Activated naive CD8-positive, alpha-beta T cell treated with anti-CD3 and anti-CD28 coated beads, Interleukin-2, amount 50 U/mL, for 24 hours (primary cell): ENCODE data around the gene NR1D1.

Experiments
- ATAC-seq: fragments of 150-1000 bp; cut with Tn5 transposase; one replicate; pipeline ENCODE4 v1.10.0; 2021
- DNase-seq: peaks from one replicate; pipeline ENCODE4 v3.0.0; 2021
- H3K27ac Mint-ChIP-seq: one replicate; pipeline ENCODE4 v1.8.0; 2021; ENCODE audit warnings: mild to moderate bottlenecking, mixed read lengths
- H3K27me3 Mint-ChIP-seq: one replicate; pipeline ENCODE4 v1.8.0; 2021; ENCODE audit warnings: mixed read lengths
- H3K36me3 Mint-ChIP-seq: one replicate; pipeline ENCODE4 v1.8.0; 2021; ENCODE audit warnings: low read depth, mixed read lengths
- H3K4me1 Mint-ChIP-seq: one replicate; pipeline ENCODE4 v1.8.0; 2021; ENCODE audit warnings: mixed read lengths
- H3K4me3 Mint-ChIP-seq: one replicate; pipeline ENCODE4 v1.8.0; 2021; ENCODE audit warnings: mild to moderate bottlenecking, moderate library complexity, mixed read lengths
- H3K9me3 Mint-ChIP-seq: one replicate; pipeline ENCODE4 v1.8.0; 2021; ENCODE audit warnings: mixed read lengths

Gene NR1D1

DNA sequence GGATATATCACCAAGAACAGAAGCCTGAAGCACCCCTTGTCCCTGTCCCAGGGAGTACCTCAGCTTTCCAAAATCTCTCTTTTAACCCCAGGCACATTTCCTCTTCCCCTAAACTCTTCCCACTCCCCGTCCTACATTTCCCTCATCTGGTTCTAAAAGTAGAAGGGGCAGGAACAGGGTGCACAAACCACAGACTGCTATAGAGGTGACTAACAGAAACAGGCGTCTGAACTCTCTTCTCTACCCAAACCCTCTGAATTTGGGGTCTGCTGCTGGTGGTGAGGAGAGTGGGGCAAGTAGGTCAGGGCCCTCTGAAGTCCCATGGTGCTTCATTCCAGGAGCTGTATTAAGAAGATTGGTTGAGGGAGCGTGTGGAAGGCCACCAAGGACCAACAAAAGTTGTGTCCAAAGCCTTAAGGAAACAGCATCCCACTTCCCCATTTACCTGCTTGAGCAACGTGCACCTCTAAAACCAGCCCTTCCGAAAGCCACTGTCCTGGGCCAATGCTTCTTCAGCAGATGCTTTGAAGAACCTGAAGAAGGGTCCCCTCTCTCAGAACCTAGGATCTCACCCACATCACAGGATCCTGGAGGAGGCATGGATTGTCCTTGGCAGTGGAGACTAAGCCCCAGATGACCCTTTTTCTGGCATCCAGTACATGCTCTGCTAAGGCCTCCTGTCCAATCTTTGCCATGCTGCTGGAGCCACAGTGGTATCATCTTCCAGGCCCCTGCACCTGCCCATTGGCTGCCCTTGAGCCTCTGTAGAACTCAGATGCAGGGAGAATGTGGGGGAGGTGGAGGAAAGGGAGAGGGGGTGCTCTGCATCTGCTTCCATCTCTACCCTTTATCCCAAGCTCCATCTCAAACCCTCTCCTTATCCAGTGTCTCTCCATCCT lies 5.7 kb upstream of the NR1D1 start:
- no peaks in the 10 kb centered on the region for H3K9me3 Mint-ChIP-seq
- no peaks in the 10 kb centered on the region for H3K27me3 Mint-ChIP-seq
- H3K4me1 Mint-ChIP-seq = peaks cover 90% of the 10 kb centered on the region
- ATAC-seq (no peak), DNase-seq (no peak)
- no peak overlapping the region for H3K4me3 Mint-ChIP-seq
- no peaks in the 10 kb centered on the region for H3K36me3 Mint-ChIP-seq
- H3K27ac Mint-ChIP-seq = peak overlapping the region; percentile 28

DNA sequence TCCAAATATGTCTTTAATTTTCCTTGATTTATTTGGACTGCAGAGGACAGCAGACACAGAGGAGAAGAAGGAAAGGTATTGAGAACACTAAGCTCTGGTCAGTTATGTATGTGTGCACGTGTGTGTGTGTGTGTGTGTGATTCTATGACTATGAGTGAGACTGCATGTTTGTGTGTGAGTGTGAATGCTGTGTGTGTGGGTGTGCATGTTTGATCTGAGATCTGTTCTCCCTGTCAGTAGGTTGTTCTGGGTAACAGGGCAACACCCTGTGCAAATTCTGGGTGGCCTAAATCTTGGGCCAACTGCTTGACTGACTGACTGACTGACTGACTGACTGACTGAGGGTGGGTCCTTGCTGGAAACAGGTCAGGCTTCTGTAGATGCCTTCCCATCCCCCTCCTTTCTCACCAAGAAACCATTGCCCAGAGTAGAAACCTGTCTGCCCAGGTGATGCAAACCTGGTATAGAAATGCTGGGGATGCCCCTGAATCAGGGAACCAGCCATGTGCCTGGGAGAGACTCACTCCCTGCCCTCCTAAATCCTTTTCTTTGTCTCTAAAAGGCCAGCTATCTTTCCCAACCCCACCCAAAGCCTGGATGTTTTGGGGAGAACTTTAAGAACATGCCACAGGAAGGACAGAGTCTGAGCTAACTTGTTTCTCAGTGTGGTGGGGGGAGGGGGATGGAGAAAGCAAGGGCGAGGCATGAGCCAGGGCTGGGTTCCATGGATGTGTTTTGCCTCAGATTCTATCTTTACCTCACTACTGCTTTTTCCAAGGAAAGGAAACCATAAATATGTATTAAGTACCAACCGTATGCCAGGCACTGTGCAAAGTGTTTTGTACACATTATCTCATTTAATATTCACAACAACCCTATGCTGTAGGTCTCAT lies 4.5 kb upstream of the NR1D1 start:
- Mint-ChIP-seq H3K4me3 (no peak overlapping the region), H3K27me3 (no peaks in the 10 kb centered on the region), H3K9me3 (no peaks in the 10 kb centered on the region), H3K27ac (peak overlapping the region; percentile 0), H3K36me3 (no peaks in the 10 kb centered on the region), H3K4me1 (peaks cover 90% of the 10 kb centered on the region)
- ATAC-seq (no peak), DNase-seq (no peak)

DNA sequence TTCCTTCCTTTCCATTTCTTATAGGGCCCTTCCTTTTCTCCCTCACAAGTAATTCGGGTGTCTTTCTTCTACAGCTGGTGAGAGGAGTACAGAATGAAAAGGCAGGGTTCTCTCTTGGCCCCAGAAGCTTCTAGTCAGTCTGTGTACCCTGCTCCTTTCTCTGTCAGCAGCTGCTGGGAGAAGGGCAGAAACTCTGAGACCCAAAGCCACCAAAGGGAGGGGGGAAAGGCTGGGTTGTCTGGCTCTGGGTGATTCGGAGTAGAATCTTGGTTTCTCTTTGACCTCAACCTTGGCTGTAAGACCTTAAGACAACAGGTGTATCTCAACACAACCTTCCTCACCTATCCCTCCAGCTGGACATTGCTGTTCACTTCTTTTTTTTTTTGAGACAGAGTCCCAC lies 3.3 kb upstream of the NR1D1 start:
- H3K36me3 Mint-ChIP-seq = peaks cover 1% of the 10 kb centered on the region
- ATAC-seq = no peak
- no peaks in the 10 kb centered on the region for H3K27me3 Mint-ChIP-seq
- H3K9me3 Mint-ChIP-seq = no peaks in the 10 kb centered on the region
- H3K27ac Mint-ChIP-seq = peak overlapping the region; percentile 9
- no peak for DNase-seq
- H3K4me3 Mint-ChIP-seq = no peak overlapping the region
- peaks cover 92% of the 10 kb centered on the region for H3K4me1 Mint-ChIP-seq

DNA sequence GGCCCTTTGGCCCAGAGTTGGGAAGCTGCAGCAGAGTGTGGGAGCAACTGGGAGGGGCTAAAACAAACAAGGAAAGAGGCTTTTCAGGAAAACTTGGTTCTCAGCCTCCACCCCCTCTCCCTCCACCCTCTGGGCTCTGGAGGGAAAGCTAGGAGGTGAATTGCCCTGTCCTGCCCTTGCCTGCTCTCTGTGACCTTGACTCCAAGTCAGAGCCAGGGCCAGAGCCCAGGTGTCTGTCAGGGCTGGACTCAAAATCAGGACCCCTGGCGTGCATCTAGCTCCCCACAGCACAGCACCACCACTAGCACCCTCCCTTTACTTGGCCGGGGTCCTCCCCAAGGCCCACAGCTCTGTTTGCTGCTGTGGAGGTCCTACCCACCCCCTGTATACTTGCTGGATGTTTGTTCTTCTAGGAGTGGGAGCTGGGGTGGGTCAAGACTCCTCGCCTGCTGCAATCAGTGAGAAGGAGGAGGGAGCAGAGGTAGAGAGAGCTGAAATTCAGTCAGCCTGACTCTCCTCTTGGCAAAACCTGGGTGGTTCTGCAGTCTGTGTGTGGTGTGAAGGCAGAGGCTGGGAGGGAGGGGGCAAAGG lies 2.8 kb upstream of the NR1D1 start:
- H3K36me3 Mint-ChIP-seq = peaks cover 5% of the 10 kb centered on the region
- DNase-seq = no peak
- no peaks in the 10 kb centered on the region for H3K9me3 Mint-ChIP-seq
- H3K4me3 Mint-ChIP-seq = no peak overlapping the region
- no peak for ATAC-seq
- H3K27me3 Mint-ChIP-seq = no peaks in the 10 kb centered on the region
- peak overlapping the region; percentile 9 for H3K27ac Mint-ChIP-seq
- H3K4me1 Mint-ChIP-seq = peaks cover 92% of the 10 kb centered on the region

DNA sequence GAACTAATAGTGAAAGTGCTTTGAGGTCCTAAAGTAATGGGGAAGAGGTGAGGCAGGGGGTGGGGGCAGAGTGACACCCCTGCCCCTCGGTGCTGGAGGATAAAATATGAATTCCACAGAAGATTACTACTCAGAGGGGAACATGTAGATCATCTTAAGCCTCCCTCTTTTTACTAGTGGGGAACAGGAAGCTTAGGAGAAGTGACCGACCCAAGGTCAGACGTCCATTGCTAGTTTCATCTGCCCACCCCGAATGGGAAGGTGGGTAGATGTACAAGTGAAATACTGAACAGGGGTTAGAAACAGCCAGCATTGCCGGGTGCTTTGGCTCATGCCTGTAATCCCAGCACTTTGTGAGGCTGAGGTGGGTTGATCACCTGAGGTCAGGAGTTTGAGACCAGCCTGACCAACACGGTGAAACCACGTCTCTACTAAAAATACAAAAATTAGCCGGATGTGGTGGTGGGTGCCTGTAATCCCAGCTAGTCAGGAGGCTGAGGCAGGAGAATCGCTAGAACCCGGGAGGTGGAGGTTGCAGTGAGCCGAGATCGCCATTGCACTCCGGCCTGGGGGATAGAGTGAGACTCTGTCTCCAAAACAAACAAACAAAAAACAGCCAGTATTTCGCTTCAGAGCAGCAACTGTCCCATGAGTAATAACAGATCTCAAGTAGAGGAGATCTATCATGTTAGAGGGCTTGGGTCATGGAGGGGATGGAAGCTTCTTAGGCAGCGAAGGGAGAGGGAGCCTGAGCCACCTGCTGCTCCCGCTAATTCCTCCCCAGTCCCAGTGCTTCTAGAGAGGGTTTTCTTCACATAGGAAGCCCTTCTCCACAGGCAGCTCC lies 1.2 kb upstream of the NR1D1 start:
- Mint-ChIP-seq H3K4me3 (peak overlapping the region; percentile 92), H3K27me3 (no peaks in the 10 kb centered on the region), H3K36me3 (peaks cover 12% of the 10 kb centered on the region), H3K27ac (peak overlapping the region; percentile 98), H3K4me1 (peaks cover 92% of the 10 kb centered on the region), H3K9me3 (no peaks in the 10 kb centered on the region)
- ATAC-seq = no peak
- DNase-seq = no peak

DNA sequence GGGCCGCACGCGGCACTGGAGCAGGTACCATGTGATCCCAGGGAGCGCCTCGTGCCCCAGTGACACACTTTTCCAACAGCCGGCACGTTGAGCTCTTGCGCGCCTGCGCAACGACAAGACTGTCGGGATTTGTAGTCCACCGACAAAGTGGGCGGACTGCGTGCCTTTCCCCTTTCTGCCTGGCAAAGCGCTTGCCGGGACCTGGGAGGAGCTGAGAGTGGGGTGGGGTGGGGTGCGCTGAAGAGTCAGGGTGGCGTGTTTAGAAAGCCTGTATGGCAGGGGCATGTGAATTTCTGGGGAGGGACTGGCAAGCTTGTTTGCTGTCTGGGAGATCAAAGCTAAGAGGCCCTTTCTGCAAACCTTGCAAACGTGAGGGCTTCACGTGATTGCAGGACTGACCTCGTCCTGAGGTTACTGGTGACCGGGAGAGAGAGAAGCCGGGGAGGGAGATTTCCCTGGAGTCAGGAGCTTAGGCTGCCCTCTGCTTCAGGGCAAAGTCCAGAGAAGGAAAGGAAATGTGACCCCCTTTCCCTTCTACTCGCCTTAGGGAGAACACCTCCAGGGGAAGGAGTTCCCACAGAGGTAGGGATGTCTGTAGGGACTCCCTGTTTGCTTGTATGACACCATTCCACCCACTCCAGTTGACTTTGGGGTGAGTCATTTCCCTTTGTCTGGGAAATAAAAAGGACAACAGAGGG lies 429 bp upstream of the NR1D1 start:
- Mint-ChIP-seq H3K27me3 (no peaks in the 10 kb centered on the region), H3K4me1 (peaks cover 92% of the 10 kb centered on the region), H3K36me3 (peaks cover 17% of the 10 kb centered on the region), H3K27ac (peak overlapping the region; percentile 98), H3K9me3 (no peaks in the 10 kb centered on the region), H3K4me3 (peak overlapping the region; percentile 92)
- peak; percentile 33 for ATAC-seq
- peak; percentile 90 for DNase-seq

- peak overlapping the region; percentile 98 for H3K27ac Mint-ChIP-seq
- peaks cover 18% of the 10 kb centered on the region for H3K36me3 Mint-ChIP-seq
- peak overlapping the region; percentile 92 for H3K4me3 Mint-ChIP-seq
- DNase-seq (no peak), ATAC-seq (no peak)
- no peaks in the 10 kb centered on the region for H3K27me3 Mint-ChIP-seq
- H3K9me3 Mint-ChIP-seq = no peaks in the 10 kb centered on the region
- peaks cover 92% of the 10 kb centered on the region for H3K4me1 Mint-ChIP-seq
These were observed 570 bp downstream of the NR1D1 start for GRCh38 chr17:40099619-40100418.

DNA sequence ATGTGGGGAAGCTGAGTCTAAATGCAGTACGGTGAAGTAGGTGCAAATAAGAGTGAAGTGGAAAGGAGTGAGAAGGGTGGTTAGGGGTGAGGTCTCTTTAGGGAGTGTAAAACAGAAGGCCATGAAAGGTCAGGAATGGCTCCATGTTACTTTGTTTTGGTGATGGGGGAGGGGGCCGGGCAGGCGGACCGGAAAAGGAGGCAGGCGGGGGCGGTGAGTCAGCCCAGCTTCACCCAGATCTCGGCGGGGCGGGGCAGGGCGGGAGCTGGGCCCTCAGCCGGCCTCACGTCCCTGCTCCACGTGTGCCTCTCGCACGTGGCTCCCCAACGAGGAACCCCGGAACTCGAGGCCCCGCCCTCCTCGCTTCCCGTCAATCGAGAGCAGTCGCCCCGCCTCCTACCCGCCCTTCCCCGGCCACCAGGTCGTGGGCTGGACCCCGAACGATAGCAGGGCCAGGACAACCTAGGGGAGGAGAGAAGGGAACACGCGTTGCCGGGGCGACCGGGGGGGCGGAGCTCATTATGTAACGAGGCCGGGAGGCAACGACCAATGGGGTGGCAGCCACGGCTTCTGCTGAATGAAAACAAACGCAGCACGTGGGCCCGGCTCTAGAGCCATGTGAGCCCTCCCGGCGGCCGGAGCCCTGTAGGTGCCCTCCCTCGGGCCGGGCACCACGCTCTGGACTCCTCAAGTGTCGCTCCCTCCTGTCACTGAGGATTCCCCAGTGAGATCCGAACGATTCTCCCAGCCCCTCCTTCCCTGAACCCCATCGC lies 1.4 kb downstream of the NR1D1 start:
- ATAC-seq (peak; percentile 62), DNase-seq (peak; percentile 99)
- H3K4me3 Mint-ChIP-seq = peak overlapping the region; percentile 92
- no peaks in the 10 kb centered on the region for H3K9me3 Mint-ChIP-seq
- H3K4me1 Mint-ChIP-seq = peaks cover 90% of the 10 kb centered on the region
- peaks cover 20% of the 10 kb centered on the region for H3K36me3 Mint-ChIP-seq
- peak overlapping the region; percentile 98 for H3K27ac Mint-ChIP-seq
- H3K27me3 Mint-ChIP-seq = no peaks in the 10 kb centered on the region

DNA sequence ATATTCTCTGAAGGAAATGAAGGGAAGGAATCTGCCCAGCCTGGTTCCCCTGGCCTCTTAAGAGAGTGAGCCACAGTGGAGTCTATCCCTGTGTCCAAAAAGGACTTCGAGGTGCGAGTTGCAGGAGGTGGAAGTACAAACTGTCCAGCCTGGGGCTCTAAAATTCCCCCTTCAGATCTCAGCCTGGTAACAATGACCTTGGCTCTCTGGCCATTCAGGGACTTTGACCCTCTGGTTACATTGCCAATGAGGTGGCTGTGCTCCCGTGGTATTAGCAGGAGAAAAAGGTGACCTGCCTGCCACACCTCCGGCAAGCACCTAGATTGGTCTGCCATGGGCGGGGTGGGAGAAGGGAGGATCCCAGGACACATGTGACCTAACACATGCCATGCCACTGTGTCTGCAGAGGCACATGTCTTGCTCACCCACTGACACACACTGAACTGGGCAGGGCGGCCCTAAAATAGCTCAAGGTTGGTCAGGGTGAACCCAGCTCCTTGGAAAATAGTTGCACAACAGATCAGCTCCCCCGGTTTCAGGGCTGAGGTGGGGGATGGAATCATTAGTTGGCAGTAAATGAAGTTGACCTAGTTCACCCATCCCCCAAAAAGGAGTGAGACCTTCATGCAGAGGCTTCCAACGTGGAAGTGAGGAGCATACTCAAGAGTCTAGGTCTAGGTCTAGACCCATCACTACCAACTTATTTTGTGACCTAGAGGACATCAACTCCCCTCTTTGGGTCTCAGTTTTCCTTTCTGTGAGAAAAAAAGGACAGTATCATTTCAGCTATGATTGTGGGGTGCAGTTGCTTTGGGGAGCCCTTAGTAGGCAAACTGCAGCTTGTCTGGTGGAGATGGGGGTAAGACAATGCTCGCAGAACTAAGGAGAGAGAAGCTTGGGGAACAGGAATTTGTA lies 2.2 kb downstream of the NR1D1 start:
- Mint-ChIP-seq H3K27ac (peak overlapping the region; percentile 98), H3K4me1 (peaks cover 87% of the 10 kb centered on the region), H3K4me3 (peak overlapping the region; percentile 92), H3K9me3 (no peaks in the 10 kb centered on the region), H3K27me3 (no peaks in the 10 kb centered on the region), H3K36me3 (peaks cover 23% of the 10 kb centered on the region)
- DNase-seq (no peak), ATAC-seq (no peak)

GRCh38 chr17:40097087-40097486 lies 3.3 kb downstream of the NR1D1 start:
- H3K36me3 Mint-ChIP-seq = peaks cover 23% of the 10 kb centered on the region
- H3K27me3 Mint-ChIP-seq = no peaks in the 10 kb centered on the region
- peak overlapping the region; percentile 92 for H3K4me3 Mint-ChIP-seq
- peaks cover 81% of the 10 kb centered on the region for H3K4me1 Mint-ChIP-seq
- peak overlapping the region; percentile 98 for H3K27ac Mint-ChIP-seq
- no peak for DNase-seq
- no peak for ATAC-seq
- no peaks in the 10 kb centered on the region for H3K9me3 Mint-ChIP-seq

DNA sequence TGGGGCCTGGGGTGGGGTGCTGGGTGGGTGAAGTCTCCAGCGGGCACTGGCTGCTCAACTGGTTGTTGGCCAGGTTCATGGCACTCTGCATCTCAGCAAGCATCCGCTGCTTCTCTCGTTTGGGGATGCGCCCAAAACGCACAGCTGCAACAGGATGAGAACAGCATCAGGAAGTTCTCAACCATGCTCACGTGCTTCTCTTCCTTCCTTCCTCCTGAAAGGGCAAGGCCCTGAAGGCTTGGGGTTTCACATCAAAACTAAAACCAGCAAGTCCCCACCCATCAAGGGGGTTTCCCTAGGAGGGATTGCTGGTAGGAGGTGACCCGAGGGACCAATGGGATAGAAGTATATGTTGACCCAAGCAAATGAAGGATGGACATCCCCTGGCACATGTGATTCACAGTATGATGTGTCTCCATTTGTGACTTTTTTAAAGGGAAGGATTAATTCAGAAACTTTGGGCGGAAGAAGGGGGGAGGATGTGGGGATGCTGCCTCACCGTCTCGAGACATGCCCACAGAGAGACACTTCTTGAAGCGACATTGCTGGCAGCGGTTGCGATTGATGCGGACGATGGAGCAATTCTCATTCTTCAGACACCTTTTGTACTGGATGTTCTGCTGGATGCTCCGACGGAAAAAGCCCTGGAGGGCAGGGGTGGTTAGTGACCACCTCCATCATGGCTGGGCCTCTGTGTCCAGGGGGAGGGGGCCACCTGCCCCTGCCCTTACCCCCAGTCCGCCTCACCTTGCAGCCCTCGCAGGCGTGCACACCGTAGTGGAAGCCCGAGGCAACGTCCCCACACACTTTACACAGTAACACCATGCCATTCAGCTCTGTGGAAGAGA lies 4.2 kb downstream of the NR1D1 start:
- Mint-ChIP-seq H3K27me3 (no peaks in the 10 kb centered on the region), H3K27ac (peak overlapping the region; percentile 95), H3K4me1 (peaks cover 73% of the 10 kb centered on the region), H3K9me3 (no peaks in the 10 kb centered on the region), H3K4me3 (peak overlapping the region; percentile 92), H3K36me3 (peaks cover 23% of the 10 kb centered on the region)
- DNase-seq (peak; percentile 80), ATAC-seq (peak; percentile 77)
